G401.6 (cell line): ENCODE measurements around the gene RELL1.

Experiments
- FAIRE-seq: peaks from 2 replicates; lab custom pipeline; 2012; peaks lifted over from hg19 to GRCh38; lab: Jason Lieb, UNC

RELL1 gene

DNA sequence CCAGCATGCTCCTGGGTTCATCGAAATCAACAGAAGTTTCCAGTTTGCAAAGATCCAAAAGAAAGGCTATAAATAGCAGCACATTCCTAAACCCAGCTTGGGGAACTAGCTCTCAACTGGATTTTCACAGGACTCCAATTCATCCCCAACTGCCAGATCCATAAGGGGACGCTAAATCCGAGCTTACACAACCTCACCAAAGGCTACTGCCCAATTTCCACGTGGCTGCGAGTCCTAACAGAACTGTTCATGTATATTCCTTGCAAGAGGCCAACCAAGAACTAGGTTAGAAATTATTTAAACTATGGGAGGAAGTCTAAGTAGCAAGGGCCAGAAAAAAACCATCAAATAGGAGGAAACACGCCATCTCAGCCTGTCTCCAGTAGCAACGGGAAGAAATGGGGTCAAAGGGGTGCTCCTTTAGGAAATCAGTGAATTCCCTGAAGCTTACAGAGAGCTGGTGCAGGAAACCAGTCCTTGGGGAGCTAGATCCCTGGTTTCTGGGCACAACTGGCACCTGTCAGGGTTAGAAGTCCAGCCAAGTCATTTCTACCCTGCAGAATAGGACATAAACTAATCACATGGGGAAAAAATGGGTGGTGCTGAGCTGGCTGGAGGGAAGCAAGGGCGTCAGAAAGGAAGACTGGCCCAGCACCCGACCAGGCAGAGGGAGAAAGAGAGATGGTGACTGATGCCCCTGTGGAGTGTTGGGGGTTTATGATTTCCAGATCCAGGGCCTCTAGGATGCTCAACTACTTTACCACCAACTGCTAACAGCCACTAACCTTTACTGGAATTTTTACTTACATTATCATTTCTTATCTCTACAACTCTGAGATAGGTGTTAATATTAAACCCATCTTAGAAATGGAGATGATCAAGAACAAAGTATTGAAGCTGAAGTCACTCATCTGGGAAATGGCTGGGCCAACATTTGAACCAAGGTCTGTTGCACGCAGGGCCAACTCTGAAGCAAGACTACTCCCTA, 20.5 kb downstream of the RELL1 start:
- FAIRE-seq = no peak

DNA sequence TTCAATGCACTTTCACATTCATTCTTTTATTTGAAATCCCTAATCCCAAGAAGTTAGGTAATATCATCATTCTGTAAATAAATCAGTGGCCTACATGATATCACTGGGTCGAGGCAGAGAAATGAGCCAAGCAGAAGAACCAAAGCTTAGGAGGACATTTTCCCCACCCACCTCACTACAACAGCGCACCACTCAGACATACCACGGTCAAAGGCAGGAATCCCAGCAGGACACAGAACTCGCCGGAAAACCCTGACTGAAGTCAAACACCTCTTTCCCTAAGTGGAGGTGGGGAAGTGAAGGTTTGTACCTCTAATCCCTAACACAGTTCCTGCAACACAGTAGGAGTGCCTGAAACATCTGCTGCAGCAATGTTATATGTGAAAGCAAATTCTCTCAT, 21.5 kb downstream of the RELL1 start:
- FAIRE-seq = no peak

DNA sequence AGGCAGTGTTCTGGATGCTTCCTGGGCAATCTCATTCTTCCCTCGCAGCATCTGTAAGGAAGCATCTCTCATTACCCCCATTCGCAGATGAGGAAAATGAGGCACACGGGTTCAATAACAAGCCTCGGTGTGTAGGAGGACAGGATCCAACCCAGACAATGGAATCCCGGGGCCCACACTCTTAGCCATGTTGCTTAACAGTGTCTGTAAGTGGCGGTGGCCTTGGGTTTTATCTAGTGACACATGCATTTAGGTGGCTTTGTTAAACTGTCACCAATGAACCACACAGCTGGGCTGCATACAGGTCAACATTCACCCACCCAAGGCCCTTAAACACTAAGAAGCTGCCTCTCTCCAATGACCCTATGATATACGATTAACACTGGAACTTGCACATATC, 22.6 kb downstream of the RELL1 start:
- no peak for FAIRE-seq

DNA sequence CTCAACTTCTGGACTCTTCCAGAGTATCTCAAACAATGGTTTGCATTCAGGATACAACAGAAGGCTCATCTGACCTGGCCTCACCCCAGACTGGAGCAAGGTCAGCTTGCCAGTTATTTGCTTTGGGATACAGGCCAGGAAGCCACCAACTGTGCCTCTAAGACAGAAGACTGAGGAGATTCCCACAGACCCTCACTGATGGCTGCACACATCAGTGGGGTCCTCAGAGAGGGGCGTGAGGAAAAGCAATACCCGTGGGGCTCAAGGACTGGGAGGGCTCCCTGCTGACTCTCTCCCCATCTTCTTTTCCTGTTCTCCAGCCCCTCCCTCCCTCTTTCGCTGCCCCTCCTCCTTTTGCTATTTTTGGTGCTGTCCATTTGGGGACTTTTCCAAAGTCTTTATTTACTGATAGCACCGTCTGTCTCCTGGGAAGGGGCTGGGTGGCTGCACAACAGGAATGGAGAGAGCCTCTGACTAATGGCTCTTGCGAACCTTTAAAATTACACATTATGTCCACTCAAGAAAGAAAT, 23.2 kb downstream of the RELL1 start:
- FAIRE-seq = no peak

DNA sequence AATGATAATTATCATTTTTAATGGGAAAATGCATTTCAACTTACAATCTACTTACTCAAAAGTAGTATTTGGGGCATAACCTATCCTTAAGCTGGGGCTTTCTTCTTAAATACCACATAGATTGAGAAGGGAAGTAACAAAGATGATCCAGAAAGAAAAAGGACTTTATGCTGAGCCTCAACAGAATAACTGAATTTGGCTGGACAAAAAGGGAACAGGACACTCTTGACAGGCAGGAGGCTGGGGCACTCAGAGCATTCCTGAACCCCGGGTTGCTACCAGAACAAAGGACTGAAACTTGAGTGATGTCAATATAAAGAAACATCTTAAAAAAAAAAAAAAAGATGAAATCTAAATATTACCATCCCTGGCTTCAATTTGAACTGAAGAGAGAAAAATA, 23.9 kb downstream of the RELL1 start:
- no peak for FAIRE-seq

DNA sequence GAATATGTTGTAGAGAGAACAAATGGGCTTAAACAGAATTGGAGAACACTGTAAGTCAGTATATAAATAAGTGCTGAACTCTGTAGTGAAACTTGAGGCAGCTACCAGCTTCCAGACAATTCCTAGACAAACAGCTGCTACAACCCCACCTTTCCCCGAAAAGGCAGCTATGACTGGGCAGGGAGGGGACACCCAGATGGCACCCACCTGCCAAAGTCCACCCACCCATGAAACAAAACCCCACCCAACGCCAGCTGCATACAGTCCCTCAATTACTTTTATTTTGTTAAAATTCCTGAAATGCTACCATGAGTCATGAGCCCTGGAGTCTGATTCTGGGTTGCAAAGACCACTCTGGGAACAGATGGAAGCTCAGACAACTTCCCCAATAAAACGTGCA, 24.4 kb downstream of the RELL1 start:
- no peak for FAIRE-seq

DNA sequence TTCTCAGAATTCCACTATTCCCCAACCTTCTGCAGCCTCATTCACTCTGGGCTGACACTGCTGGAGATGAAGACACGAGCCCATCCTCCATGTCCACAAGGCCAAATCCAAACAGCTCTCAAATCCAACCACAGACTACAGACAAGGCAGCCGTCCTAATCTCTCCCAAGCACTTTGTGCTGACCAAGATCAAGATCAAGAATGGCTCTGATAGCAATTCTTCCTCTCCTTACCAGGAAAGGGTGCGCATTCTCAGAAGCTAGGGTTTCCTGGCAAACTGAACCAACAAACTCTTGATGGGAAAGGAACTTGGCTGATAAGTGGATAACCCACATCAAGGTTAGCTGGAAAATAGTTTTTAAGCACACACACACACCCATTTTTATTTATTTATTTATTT, 26.5 kb downstream of the RELL1 start:
- FAIRE-seq = no peak

DNA sequence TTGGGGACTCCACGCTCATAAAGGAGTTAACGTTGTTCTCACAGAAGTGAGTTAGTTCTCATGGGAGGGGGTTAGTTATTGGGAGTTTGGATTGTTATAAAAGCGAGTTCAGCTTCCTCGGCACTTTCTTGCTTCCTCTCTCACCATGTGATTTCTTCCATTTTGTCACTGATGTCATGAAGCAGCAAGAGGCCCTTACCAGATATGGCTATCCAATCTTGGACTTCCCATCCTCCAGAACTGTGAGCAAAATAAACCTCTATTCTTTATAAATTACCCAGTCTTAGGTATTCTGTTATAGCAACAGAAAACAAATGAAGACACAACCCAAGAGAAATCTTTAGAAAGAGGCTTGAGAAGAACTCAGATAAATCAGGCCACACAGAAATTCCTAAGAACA, 29.5 kb downstream of the RELL1 start:
- FAIRE-seq = no peak

DNA sequence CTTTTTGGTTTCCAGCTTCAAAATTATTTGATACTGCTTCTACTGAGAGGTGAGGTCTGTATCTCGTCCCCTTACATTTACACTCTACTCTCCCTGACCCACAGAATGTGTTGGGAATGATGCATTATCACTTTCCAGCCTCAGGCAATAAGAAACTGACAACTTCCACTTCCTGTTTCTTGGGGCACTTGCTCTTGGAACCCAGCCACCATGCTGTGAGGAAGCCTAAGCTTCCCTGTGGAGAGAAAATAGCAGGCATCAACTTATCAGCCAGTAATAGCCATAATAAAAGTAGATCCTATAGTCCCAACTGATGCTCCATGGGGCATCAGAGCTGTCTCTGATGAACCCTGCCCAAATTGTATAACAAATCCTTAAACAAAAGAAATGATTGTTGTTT, 32.6 kb downstream of the RELL1 start:
- no peak for FAIRE-seq

DNA sequence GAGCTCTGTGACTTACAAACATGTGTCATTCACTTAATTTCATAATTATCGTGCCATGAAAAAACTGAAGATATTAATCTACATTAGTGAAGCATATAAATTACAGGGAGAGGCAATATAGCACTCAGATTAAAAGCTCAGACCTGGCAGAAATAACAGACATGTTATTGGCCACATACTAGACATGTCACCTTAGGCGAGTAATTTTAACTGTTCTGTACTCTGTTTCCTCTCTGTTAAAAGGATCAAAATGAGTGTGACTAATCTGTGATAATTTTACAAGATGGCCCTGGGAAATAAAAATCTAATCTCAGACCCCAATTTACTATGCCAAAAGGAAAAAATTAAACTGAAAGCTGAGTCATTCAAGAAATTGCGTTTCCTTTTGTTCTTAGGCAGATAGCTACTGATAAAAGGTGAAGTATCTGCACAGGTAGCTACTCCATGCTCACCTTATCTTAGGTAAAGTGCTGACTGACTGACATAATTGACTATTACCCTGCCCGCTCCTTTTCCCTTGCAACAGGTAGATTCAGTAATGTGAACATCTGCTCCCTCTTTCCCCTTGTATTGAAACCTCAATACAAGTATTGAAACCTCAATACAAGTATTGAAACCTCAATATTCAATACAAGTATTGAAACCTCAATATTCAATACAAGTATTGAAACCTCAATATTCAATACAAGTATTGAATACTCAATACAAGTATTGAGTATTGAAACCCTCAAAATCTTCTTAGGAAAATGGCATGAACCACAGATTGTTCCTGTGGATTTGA, 33.2 kb downstream of the RELL1 start:
- no peak for FAIRE-seq

DNA sequence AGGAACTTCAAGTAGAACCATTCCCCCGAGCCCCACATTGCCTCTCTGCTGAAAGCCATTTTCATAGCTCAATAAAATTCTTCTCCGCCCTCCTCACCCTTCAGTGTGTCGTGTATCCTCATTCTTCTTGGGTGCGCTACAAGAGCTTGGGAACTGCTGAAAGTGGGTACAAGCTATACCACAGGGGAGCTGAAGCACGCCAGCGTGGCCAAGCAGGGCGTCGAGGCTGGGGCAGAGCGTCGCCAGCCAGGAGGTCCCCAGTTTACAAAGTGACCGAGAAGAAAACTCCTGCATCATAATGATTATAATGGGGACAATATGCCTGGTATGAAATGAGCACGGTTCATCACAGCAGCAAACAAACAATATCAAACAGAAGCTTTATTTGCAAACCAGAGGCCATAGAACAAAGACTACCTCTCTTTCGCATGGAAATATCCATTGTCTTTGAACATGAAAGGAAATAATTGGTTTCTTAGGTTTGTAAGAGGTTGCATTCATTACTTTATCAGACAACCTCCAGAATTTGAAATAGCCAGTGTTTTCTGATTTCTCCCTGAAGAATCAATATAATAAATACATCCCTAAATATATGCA, 34.3 kb downstream of the RELL1 start:
- FAIRE-seq = no peak

DNA sequence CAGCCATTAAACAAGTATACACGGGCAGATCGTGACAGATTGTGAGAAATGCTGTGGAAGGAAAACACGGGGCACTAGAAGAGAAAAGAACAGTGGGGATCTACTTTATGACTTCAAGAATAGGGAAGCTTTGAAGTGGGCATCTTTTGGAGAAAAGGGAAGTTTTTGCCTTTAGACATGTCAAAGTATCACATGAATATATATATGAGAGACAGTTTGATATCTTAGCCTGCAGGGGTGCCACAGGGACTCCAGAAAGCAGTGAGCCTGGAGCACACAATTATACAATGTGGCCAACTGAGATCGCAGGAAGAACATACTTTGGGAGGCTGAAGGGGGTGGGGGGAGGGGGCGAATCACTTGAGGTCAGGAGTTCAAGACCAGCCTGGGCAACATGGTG, 35.7 kb downstream of the RELL1 start:
- no peak for FAIRE-seq

DNA sequence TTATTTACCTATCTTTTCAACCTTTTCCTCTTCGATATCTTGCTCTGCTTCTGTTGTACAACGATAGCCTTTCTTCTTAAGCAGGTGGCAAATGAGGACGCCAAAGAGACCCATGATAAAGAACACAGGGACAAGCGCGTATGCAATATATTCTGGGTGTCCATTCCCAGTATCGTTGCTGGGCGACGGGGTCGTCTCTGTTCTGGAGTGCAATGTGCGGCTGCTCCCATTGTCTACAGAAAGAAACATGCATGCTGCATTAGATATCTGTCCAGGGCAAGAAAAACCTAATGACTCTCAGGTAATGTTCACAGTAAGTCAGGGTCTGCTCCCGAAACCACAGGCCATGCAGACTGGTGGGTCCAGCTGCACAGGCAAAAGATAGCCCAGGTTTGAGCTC, 36.9 kb downstream of the RELL1 start:
- FAIRE-seq = no peak

DNA sequence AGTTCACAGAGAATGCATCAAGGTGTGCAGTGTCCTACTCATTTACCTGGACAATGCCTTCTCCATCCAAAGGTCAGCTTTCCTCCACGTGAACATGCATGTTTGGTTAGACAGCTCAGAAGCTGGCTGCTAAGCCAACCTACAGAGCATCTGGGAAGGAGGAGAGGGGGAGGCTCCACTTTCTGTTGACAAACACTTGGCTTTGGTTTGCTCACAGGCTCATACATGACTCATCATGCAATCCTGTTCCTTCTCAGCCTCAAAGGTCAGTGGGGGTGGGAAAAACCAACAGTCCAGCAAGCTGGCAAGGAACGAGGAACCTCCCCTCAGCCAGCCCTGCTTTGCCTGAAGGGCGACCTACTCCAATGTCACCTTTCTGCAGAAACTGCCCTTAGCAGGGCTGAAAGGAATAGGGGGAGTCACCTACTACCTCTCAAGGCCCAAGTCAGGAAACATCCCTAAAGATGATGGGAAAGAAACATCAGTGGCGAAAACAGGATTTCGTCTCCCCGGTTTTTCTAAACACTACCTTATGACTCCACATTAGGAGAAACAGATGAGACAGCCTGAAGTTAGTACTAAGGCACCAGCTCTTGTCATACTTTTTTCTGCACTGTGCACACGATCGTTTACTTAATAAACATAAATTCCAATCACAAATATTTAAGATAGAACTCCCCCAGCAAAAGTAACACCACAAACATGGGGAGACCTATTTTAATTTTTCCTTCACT, 37.9 kb downstream of the RELL1 start:
- no peak for FAIRE-seq

DNA sequence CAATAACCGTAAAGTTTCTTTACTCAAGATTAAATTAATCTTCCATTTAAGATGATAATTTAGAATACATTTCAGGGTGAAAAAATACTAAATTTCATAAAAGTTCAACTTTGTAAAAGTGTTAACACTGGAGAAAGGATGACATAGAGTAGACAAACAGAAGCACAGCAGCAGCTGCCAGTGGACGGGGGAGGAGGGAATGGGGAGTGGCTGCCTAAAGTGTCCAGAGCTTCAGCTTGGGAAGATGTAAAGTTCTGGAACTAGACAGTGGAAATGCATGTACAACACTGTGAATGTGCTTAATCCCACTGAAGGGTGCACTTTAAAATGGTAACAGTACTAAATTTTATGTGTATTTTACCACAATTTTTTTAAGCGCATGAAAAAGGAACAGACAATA, 39.9 kb downstream of the RELL1 start:
- FAIRE-seq = no peak

DNA sequence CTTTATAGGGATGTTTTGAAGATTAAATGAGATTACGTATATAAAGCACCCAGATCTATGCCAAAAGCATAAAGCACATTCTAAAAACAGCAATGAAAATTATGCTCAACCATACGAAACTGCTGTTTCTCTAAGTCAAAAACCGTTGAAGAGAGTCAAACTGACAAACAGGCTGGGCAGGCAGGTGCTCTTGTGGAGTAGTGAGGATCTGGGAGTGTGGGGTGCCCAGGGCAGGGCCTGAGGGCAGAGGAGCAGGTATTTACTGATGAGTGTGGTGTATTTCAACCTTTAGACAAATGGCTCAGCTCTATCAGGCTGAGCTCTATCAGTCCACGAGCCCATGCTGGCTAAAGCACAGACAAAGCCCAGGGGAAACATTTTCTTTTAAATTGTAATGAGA, 40.4 kb downstream of the RELL1 start:
- FAIRE-seq = no peak

DNA sequence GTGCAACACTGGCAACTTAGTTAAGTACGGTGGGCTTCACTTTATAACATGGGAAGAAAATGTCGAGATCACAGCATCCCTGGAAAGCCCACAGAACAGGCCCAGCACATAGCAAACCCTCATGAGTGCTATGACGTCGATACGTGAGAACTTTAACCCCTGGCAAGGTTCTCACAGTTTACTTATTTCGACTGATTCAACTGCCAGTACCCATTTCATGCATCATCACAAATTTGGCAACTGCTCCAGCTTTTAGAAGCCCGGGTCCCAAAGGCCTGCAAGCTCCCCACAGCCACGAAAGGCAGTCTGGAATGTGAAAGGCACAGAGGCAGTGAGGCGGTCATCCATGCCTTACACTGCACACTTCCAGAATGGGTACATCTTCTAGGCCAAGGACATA, 41.2 kb downstream of the RELL1 start:
- no peak for FAIRE-seq

DNA sequence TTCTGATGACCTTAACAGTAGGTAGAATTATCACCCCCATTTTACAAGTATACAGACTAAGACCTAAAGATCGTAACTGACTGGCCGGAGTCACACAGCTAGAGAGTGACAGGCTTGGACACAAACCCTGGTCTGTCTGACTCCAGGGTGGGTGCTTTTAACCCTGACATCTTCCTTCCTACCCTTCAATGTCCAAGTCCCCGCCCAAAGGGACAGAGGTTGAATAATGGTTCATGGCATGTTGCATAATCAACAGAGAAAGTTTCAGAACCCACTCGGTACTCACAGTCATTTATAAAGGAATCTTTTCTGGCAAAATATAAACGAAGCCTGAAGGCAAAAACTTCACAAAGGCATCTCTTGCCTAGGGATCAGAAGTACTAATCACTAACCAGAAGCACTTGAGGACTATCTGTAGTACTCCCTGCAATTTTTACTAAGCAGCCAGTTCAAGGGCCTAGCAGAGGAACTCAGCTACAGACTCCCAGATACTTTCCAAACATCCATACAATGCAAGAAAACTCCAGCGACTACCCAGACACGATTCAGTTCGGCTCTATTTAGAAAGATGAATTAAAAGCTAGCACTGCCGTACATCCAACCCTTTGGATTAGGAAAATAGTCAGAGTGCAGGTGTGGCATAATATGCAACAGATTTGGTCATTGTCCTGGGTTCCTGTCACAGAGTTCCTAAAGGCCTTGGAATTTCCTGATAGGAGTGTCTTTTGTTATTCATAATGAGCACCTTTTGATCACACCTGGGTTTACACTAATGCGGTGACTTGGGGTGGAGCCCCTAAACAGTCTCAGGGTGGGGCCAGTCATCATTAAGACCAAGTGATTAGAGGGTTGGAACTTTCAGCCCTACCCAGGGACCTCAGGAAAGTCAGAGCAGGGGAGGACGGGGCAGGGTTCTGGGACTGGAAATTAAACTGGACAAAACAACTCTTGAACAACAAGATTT, 44.0 kb downstream of the RELL1 start:
- no peak for FAIRE-seq

DNA sequence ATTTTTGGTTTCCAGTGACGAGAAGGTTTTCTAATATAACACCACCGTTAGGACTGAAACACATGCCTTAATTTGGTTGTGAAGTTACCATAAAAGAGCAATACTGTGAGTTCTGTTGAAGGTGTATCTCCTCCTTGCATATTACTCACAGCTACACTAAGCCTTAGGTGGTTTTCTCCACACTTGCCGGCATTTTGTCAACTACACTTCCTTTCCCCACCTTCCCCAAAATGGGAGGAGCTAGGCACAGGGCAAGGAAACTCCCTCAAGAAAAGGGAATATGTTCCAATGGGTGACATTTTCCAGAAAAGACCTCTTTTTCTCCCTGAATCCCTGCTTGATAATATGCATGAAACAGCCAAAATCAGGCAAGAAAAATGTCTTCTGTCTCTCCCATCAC, 44.8 kb downstream of the RELL1 start:
- FAIRE-seq = no peak

DNA sequence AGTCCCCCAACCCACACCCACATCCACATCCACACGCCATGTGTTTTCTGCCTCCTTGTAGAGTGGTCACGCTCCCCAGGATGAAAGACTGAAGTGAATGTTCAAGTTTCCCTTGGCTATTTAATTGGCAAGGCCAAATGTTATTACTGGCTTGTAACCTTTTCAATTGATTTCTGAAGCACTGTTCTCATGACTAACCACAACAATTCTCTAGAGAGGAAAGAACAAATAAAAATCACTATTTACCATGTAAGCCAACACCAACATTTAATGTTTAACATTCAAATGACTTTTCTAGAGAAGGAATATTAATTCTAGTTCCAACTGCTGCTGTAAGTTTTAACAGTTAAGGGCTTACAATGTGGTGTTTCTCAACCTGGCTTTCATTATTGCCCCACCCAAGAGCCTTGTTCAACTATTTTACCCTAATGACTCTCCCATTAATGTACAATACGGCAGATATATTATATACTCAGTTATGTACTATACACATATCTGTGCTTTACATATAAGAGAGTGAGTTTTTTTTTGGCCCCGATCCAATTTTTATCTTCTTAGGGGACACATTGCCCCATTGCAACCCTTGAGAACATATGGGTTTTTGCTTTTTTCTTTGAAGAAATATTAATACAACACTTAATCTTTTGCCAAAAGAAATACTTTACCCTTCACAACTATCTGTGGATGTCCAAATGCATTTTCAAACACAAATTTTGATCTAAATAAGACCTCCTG, 46.5 kb downstream of the RELL1 start:
- FAIRE-seq = no peak
